ENCODE data around the gene MAGEL2. TPM values are rescaled to one million over a fixed set of nuclear protein-coding genes. Genes with fewer than 3 reads are reported as not detected.

MAGEL2 gene
- total RNA-seq, 2 experiments from 2014 or later: not detected

DNA sequence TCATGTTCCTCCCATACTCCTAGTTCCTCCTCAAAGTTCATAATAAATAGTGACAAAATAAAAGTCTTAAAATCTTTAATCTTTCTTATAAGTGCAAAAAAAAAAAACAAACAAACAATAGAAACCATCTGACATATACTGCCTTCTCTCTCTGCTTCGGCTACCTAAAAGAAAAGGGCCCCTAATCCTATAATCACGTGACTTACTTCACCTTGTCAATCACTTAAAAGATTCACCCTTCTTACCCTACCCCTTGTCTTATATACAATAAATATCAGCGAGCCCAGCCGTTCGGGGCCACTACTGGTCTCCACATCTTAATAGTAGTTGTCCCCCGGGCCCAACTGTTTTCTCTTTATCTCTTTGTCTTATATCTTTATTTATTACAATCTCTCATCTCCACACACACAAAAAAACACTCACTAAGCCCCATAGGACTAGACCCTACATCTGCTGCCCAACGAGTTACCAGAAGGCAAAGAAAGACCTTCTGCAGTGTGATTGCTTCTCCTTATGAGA is 53.4 kb downstream of the MAGEL2 start:
- Histone ChIP-seq H2AFZ (ENCODE audit: low read length) (no peak overlapping the region), H3K4me1 (ENCODE audit: insufficient read depth, low read length, poor library complexity, severe bottlenecking) (no peaks in the 10 kb centered on the region), H3K79me2 (ENCODE audit: insufficient read depth, low read depth, low read length) (no peaks in the 10 kb centered on the region), H3K9me2 (ENCODE audit: insufficient read depth, low read length) (no peaks in the 10 kb centered on the region), H3K4me3 (ENCODE audit: low read depth, low read length, poor library complexity, severe bottlenecking) (no peak overlapping the region), H3K9me3 (ENCODE audit: low read length) (no peaks in the 10 kb centered on the region), H3K4me2 (ENCODE audit: low read length) (no peak overlapping the region), H3K36me3 (ENCODE audit: insufficient read depth, low read length) (no peaks in the 10 kb centered on the region), H4K20me1 (ENCODE audit: insufficient read depth, low read length) (no peaks in the 10 kb centered on the region), H3K27ac (ENCODE audit: low read depth, low read length, poor library complexity, severe bottlenecking) (no peak overlapping the region)
- TF ChIP-seq EZH2phosphoT487 (IDR thresholded peaks at IDR 0.05; ENCODE audit: borderline replicate concordance, low read depth, low read length): no peak
- TF ChIP-seq, protein P1, sequence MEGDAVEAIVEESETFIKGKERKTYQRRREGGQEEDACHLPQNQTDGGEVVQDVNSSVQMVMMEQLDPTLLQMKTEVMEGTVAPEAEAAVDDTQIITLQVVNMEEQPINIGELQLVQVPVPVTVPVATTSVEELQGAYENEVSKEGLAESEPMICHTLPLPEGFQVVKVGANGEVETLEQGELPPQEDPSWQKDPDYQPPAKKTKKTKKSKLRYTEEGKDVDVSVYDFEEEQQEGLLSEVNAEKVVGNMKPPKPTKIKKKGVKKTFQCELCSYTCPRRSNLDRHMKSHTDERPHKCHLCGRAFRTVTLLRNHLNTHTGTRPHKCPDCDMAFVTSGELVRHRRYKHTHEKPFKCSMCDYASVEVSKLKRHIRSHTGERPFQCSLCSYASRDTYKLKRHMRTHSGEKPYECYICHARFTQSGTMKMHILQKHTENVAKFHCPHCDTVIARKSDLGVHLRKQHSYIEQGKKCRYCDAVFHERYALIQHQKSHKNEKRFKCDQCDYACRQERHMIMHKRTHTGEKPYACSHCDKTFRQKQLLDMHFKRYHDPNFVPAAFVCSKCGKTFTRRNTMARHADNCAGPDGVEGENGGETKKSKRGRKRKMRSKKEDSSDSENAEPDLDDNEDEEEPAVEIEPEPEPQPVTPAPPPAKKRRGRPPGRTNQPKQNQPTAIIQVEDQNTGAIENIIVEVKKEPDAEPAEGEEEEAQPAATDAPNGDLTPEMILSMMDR (conservative IDR thresholded peaks at IDR 0.05; ENCODE audit: low read length): no peak
- ChIA-PET CTCF (ENCODE audit: unreplicated experiment) (no interaction called here), POLR2A (no interaction called here)
- intact Hi-C loops (cut with micrococcal nuclease; ENCODE audit: unreplicated experiment): no loop called here
- no peak for DNase-seq (ENCODE audit: low spot score)
- no TSS peak for BruUV-seq (replicated peaks)

Other genes starting within 250 kb of the MAGEL2 start
- not detected in 2 replicates for gene GOLGA6L2, start 200.6 kb downstream of the MAGEL2 start, total RNA-seq (2014; rRNA removed; shearing (Covaris generic))
- not detected in 2 replicates for gene GOLGA6L2, start 200.6 kb downstream of the MAGEL2 start, total RNA-seq (2022)
- gene MKRN3, start 82.2 kb downstream of the MAGEL2 start, total RNA-seq (2014; rRNA removed; shearing (Covaris generic)): not detected in 2 replicates
- not detected in 2 replicates for gene MKRN3, start 82.2 kb downstream of the MAGEL2 start, total RNA-seq (2022)
- gene NDN, start 39.4 kb upstream of the MAGEL2 start, total RNA-seq (2014; rRNA removed; shearing (Covaris generic)): not detected in 2 replicates
- gene NDN, start 39.4 kb upstream of the MAGEL2 start, total RNA-seq (2022): not detected in 2 replicates